AG08396 (cell line): ENCODE data around the gene PARD3B.

Experiments
- DNase-seq: peaks from one replicate; pipeline ENCODE4 v3.0.0; 2012; ENCODE audit warnings: low spot score, mixed read lengths

Gene PARD3B

GRCh38 chr2:205014201-205014600 lies 468.9 kb downstream of the PARD3B start:
- no peak for DNase-seq

- DNase-seq: no peak
Observed at GRCh38 chr2:205017381-205017780, 472.1 kb downstream of the PARD3B start.

GRCh38 chr2:205017912-205018311 lies 472.6 kb downstream of the PARD3B start:
- no peak for DNase-seq

GRCh38 chr2:205020673-205021072 lies 475.4 kb downstream of the PARD3B start:
- no peak for DNase-seq

GRCh38 chr2:205022841-205023240 lies 477.6 kb downstream of the PARD3B start:
- no peak for DNase-seq

- DNase-seq: peak; percentile 80
Observed at GRCh38 chr2:205024822-205025518, 479.7 kb downstream of the PARD3B start.

GRCh38 chr2:205025580-205026240 lies 480.4 kb downstream of the PARD3B start:
- peak; percentile 10 for DNase-seq

GRCh38 chr2:205030695-205031094 lies 485.4 kb downstream of the PARD3B start:
- DNase-seq: no peak

- DNase-seq: no peak
Observed at GRCh38 chr2:205032093-205032551, 486.8 kb downstream of the PARD3B start.

- DNase-seq: no peak
Observed at GRCh38 chr2:205033431-205033830, 488.2 kb downstream of the PARD3B start.

- DNase-seq: no peak
Observed at GRCh38 chr2:205034034-205034433, 488.8 kb downstream of the PARD3B start.

GRCh38 chr2:205040323-205040722 lies 495.0 kb downstream of the PARD3B start:
- DNase-seq: no peak

GRCh38 chr2:205041472-205042130 lies 496.3 kb downstream of the PARD3B start:
- no peak for DNase-seq

- no peak for DNase-seq
Observed at GRCh38 chr2:205043285-205043684, 498.0 kb downstream of the PARD3B start.

- no peak for DNase-seq
Observed at GRCh38 chr2:205045706-205046105, 500.4 kb downstream of the PARD3B start.

GRCh38 chr2:205047273-205047839 lies 502.1 kb downstream of the PARD3B start:
- DNase-seq: no peak

- no peak for DNase-seq
Observed at GRCh38 chr2:205051417-205051816, 506.1 kb downstream of the PARD3B start.

- DNase-seq: no peak
Observed at GRCh38 chr2:205052781-205053180, 507.5 kb downstream of the PARD3B start.

- no peak for DNase-seq
Observed at GRCh38 chr2:205053827-205054410, 508.6 kb downstream of the PARD3B start.

GRCh38 chr2:205054789-205055188 lies 509.5 kb downstream of the PARD3B start:
- no peak for DNase-seq

- no peak for DNase-seq
Observed at GRCh38 chr2:205055251-205055650, 510.0 kb downstream of the PARD3B start.

GRCh38 chr2:205056151-205056561 lies 510.9 kb downstream of the PARD3B start:
- DNase-seq: no peak
